Ectodermal cell (in vitro differentiated cells): Measurements from ENCODE around the gene TSC22D4.

ENCODE experiments used
- H3K27ac ChIP-seq: 2 replicates; pipeline ENCODE4 v1.7.0; 2013; ENCODE audit warnings: mild to moderate bottlenecking, low read depth, low read length; ENCODE audit not compliant: insufficient read depth, poor library complexity, severe bottlenecking
- H3K27me3 ChIP-seq: 2 replicates; pipeline ENCODE4 v1.7.0; 2013; ENCODE audit warnings: mild to moderate bottlenecking, low read length; ENCODE audit not compliant: insufficient read depth, control insufficient read depth, poor library complexity, severe bottlenecking
- H3K36me3 ChIP-seq: one replicate; pipeline ENCODE4 v1.7.0; 2013; ENCODE audit warnings: low read length; ENCODE audit not compliant: control insufficient read depth, insufficient read depth
- H3K4me1 ChIP-seq: one replicate; pipeline ENCODE4 v1.7.0; 2013; ENCODE audit warnings: low read length; ENCODE audit not compliant: control insufficient read depth, insufficient read depth
- H3K4me3 ChIP-seq: 2 replicates; pipeline ENCODE4 v1.7.0; 2013; ENCODE audit warnings: low read depth, low read length, control low read depth; ENCODE audit not compliant: insufficient read depth
- H3K9me3 ChIP-seq: 2 replicates; pipeline ENCODE4 v1.7.0; 2013; ENCODE audit warnings: mild to moderate bottlenecking, low read length, moderate library complexity; ENCODE audit not compliant: control insufficient read depth
- WGBS, 2 experiments: methylation state at CpG; one replicate each; pipeline ENCODE4 v1.1.7; 2013; ENCODE audit warnings: missing lambda C conversion rate in 2 of 2; 5-methylcytosine and 5-hydroxymethylcytosine counted together

The TSC22D4 gene

GRCh38 chr7:100475549-100475948 lies 3.5 kb downstream of the TSC22D4 start:
- H3K9me3 ChIP-seq = no peaks in the 10 kb centered on the region
- H3K27ac ChIP-seq = no peak overlapping the region
- no peaks in the 10 kb centered on the region for H3K27me3 ChIP-seq
- peaks cover 23% of the 10 kb centered on the region for H3K4me1 ChIP-seq
- no peaks in the 10 kb centered on the region for H3K36me3 ChIP-seq
- WGBS, 2 experiments = 46 to 47% methylated on average over 8 to 9 of the region's 9 CpGs
- H3K4me3 ChIP-seq = no peak overlapping the region

GRCh38 chr7:100472854-100473499 lies 6.0 kb downstream of the TSC22D4 start:
- 80 to 85% methylated on average over 14 of the region's 14 CpGs for WGBS, 2 experiments
- Histone ChIP-seq H3K27me3 (no peaks in the 10 kb centered on the region), H3K36me3 (no peaks in the 10 kb centered on the region), H3K9me3 (no peaks in the 10 kb centered on the region), H3K27ac (no peak overlapping the region), H3K4me3 (no peak overlapping the region), H3K4me1 (peaks cover 20% of the 10 kb centered on the region)

GRCh38 chr7:100472121-100472851 lies 6.7 kb downstream of the TSC22D4 start:
- no peaks in the 10 kb centered on the region for H3K36me3 ChIP-seq
- H3K4me1 ChIP-seq = peaks cover 15% of the 10 kb centered on the region
- H3K27ac ChIP-seq = no peak overlapping the region
- no peak overlapping the region for H3K4me3 ChIP-seq
- 69 to 70% methylated on average over 16 of the region's 16 CpGs for WGBS, 2 experiments
- no peaks in the 10 kb centered on the region for H3K9me3 ChIP-seq
- H3K27me3 ChIP-seq = no peaks in the 10 kb centered on the region

GRCh38 chr7:100471021-100471420 lies 8.0 kb downstream of the TSC22D4 start:
- Histone ChIP-seq H3K27me3 (no peaks in the 10 kb centered on the region), H3K9me3 (no peaks in the 10 kb centered on the region), H3K36me3 (no peaks in the 10 kb centered on the region), H3K4me1 (peaks cover 8% of the 10 kb centered on the region), H3K4me3 (no peak overlapping the region), H3K27ac (no peak overlapping the region)
- 82 to 90% methylated on average over 4 of the region's 4 CpGs for WGBS, 2 experiments

GRCh38 chr7:100469227-100470044 lies 9.6 kb downstream of the TSC22D4 start:
- WGBS, 2 experiments = 36 to 38% methylated on average over 13 of the region's 13 CpGs
- H3K4me1 ChIP-seq = no peaks in the 10 kb centered on the region
- no peaks in the 10 kb centered on the region for H3K27me3 ChIP-seq
- no peak overlapping the region for H3K4me3 ChIP-seq
- H3K36me3 ChIP-seq = no peaks in the 10 kb centered on the region
- H3K27ac ChIP-seq = no peak overlapping the region
- no peaks in the 10 kb centered on the region for H3K9me3 ChIP-seq

- H3K27me3 ChIP-seq = no peaks in the 10 kb centered on the region
- no peaks in the 10 kb centered on the region for H3K9me3 ChIP-seq
- no peaks in the 10 kb centered on the region for H3K4me1 ChIP-seq
- no peak overlapping the region for H3K4me3 ChIP-seq
- WGBS, 2 experiments = 88 to 90% methylated on average over 22 of the region's 22 CpGs
- no peak overlapping the region for H3K27ac ChIP-seq
- no peaks in the 10 kb centered on the region for H3K36me3 ChIP-seq
Observed at GRCh38 chr7:100467638-100468373, 11.2 kb downstream of the TSC22D4 start.

- Histone ChIP-seq H3K27ac (no peak overlapping the region), H3K4me1 (no peaks in the 10 kb centered on the region), H3K27me3 (no peaks in the 10 kb centered on the region), H3K36me3 (no peaks in the 10 kb centered on the region), H3K4me3 (no peak overlapping the region), H3K9me3 (no peaks in the 10 kb centered on the region)
- WGBS, 2 experiments = 92 to 93% methylated on average over 32 of the region's 32 CpGs
Observed at GRCh38 chr7:100466653-100467605, 12.1 kb downstream of the TSC22D4 start.

GRCh38 chr7:100465702-100466311 lies 13.2 kb downstream of the TSC22D4 start:
- Histone ChIP-seq H3K27ac (no peak overlapping the region), H3K4me3 (no peak overlapping the region), H3K36me3 (no peaks in the 10 kb centered on the region), H3K4me1 (no peaks in the 10 kb centered on the region), H3K27me3 (no peaks in the 10 kb centered on the region), H3K9me3 (no peaks in the 10 kb centered on the region)
- WGBS, 2 experiments = 19% methylated on average over 17 of the region's 17 CpGs

- Histone ChIP-seq H3K9me3 (no peaks in the 10 kb centered on the region), H3K4me1 (no peaks in the 10 kb centered on the region), H3K4me3 (no peak overlapping the region), H3K36me3 (no peaks in the 10 kb centered on the region), H3K27ac (no peak overlapping the region), H3K27me3 (no peaks in the 10 kb centered on the region)
- WGBS, 2 experiments = 88% methylated on average over 8 of the region's 8 CpGs
Observed at GRCh38 chr7:100465299-100465698, 13.7 kb downstream of the TSC22D4 start.
